Lower leg skin (tissue), 3 donors: Measurements from ENCODE around the gene NSG1.

Experiments
- CTCF ChIP-seq, 3 donors: fragments of 450-650 bp; IDR thresholded peaks; one replicate each; pipeline ENCODE4 v1.5.1; 2016; ENCODE audit warnings: antibody characterized with exemption in 3 of 3, mild to moderate bottlenecking in 3 of 3, moderate library complexity in 2 of 3
- POLR2A ChIP-seq, 2 donors: fragments of 450-650 bp; IDR thresholded peaks; one replicate each; pipeline ENCODE4 v1.6.1; 2016 to 2017; ENCODE audit warnings: antibody characterized with exemption in 2 of 2, mild to moderate bottlenecking in 1 of 2, moderate library complexity in 1 of 2

- TF ChIP-seq CTCF (IDR thresholded peaks at IDR 0.05) (no peak), POLR2A (IDR thresholded peaks at IDR 0.05) (no peak)
Measured at GRCh38 chr4:4406455-4407298, 19.8 kb downstream of the NSG1 start.
